Hepatocyte (in vitro differentiated cells): ENCODE results near the gene KCNK18. TPM values are rescaled to one million over a fixed set of nuclear protein-coding genes. Genes with fewer than 3 reads are reported as not detected.

ENCODE experiments used
- DNase-seq: peaks from one replicate; pipeline ENCODE4 v3.0.0-alpha.2; 2016; ENCODE audit warnings: low spot score
- H2AFZ ChIP-seq: fragments of 200-600 bp; sonication (generic); 2 replicates; pipeline ENCODE4 v1.6.0; 2016; ENCODE audit warnings: antibody characterized with exemption, mild to moderate bottlenecking
- H3K27ac ChIP-seq: fragments of 200-600 bp; sonication (generic); 2 replicates; pipeline ENCODE4 v1.5.1; 2016; ENCODE audit warnings: mild to moderate bottlenecking
- H3K27me3 ChIP-seq: fragments of 200-600 bp; sonication (generic); 2 replicates; pipeline ENCODE4 v1.6.1; 2016
- H3K36me3 ChIP-seq: fragments of 200-600 bp; sonication (generic); replicated peaks from 2 replicates; pipeline ENCODE4 v1.5.1; 2016; ENCODE audit warnings: low read depth; ENCODE audit not compliant: insufficient read depth
- H3K4me1 ChIP-seq: fragments of 200-600 bp; sonication (generic); 2 replicates; pipeline ENCODE4 v1.5.1; 2016; ENCODE audit warnings: mild to moderate bottlenecking, moderate library complexity; ENCODE audit not compliant: insufficient read depth
- H3K4me2 ChIP-seq: fragments of 200-600 bp; sonication (generic); 2 replicates; pipeline ENCODE4 v1.6.0; 2016
- H3K4me3 ChIP-seq: fragments of 200-600 bp; sonication (generic); 2 replicates; pipeline ENCODE4 v1.5.1; 2016; ENCODE audit warnings: mild to moderate bottlenecking
- H3K79me2 ChIP-seq: fragments of 200-600 bp; sonication (generic); 2 replicates; pipeline ENCODE4 v1.6.0; 2017; ENCODE audit warnings: mild to moderate bottlenecking
- H3K9me2 ChIP-seq: fragments of 200-600 bp; sonication (generic); replicated peaks from 2 replicates; pipeline ENCODE4 v1.6.0; 2017; ENCODE audit warnings: mild to moderate bottlenecking; ENCODE audit not compliant: insufficient read depth
- H3K9me3 ChIP-seq: fragments of 200-600 bp; sonication (generic); 2 replicates; pipeline ENCODE4 v1.5.1; 2016; ENCODE audit warnings: low read depth, mild to moderate bottlenecking
- H4K20me1 ChIP-seq: fragments of 200-600 bp; sonication (generic); 2 replicates; pipeline ENCODE4 v1.6.0; 2016; ENCODE audit warnings: mild to moderate bottlenecking; ENCODE audit not compliant: insufficient read depth, poor library complexity, severe bottlenecking
- EZH2 ChIP-seq: fragments of 200-600 bp; sonication (generic); IDR thresholded peaks from 2 replicates; pipeline ENCODE4 v1.6.1; 2016; ENCODE audit warnings: antibody characterized with exemption, mild to moderate bottlenecking, borderline replicate concordance
- EZH2phosphoT487 ChIP-seq: fragments of 200-600 bp; sonication (generic); IDR thresholded peaks from one replicate; pipeline ENCODE4 v1.6.1; 2018; ENCODE audit warnings: antibody characterized with exemption, mild to moderate bottlenecking, low read depth, moderate library complexity; ENCODE audit not compliant: unreplicated experiment, severe bottlenecking
- WGBS: methylation state at CpG from one replicate; pipeline ENCODE4 v1.1.6; 2016; ENCODE audit warnings: low lambda C conversion rate; ENCODE audit errors: missing lambda C conversion rate; 5-methylcytosine and 5-hydroxymethylcytosine counted together
- polyA plus RNA-seq: library from polyadenylated mRNA; unstranded; fragments of >200 nt; fragmentation: Nextera tagmentation; extraction: Ambion mirVana; gene quantifications from 2 replicates; pipeline ENCODE4 v1.2.1, GENCODE V29; 2016
- total RNA-seq: library from RNA; depleted of rRNA; stranded (reverse); fragments of >200 nt; gene quantifications from 2 replicates; pipeline ENCODE4 v1.2.3, GENCODE V29; 2014
- TF ChIP-seq, protein P1 (sequence below): fragments of 200-600 bp; sonication (generic); IDR thresholded peaks from 2 replicates; pipeline ENCODE4 v1.5.1; 2016; ENCODE audit warnings: antibody characterized with exemption, mild to moderate bottlenecking; ENCODE audit not compliant: poor library complexity

The KCNK18 gene
- total and polyA plus RNA-seq, 2 experiments from 2014 or later = not detected

DNA sequence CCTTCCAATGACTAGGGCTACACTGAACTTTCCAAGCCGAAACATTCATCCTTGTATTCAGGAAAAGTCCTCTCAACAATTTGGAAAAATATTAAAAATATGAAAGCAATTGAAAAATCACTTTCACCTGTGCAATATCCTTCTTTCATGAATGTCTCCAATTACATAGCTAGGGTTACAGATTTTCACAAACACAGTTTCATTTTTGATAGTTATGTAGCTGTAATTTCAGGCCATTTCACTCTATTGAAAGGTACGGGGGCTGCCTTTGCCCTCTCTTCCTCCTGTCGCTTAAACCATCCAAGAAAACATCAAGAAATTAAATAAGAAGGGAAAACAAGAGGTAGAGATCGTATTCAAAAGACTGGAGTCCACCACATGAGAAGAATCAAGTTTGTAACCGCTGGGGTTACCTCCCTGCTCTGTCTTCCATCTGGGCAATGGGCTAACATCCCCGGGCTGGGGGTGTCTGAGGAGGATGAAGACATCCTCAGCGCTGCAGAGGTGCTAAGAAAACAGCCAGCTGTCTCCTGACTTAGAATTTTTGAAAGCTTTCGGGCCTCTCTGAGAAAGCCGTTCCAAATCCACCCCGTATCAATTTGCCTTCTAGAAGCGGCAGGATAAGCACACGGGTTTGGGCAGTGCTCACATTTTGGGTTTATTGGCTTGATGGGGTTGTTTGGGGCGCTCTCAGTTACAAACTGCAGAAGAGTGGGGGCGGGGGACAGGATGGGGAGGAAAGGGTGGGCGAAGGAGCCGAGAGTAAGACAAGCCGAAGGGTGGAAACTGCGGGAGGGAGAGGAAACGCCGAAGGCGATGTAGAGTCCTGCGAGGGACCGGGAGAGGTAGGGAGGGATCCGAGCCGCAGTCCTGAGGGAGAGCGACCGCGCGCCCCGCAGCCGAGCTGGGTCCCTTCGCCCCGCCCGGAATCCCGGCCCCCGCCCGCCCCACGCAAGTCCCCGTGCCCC, 34.9 kb upstream of the KCNK18 start:
- no peak for DNase-seq
- Histone ChIP-seq H3K27ac (no peak overlapping the region), H2AFZ (peak overlapping the region; percentile 52), H3K27me3 (peaks cover 100% of the 10 kb centered on the region), H3K4me2 (peak overlapping the region; percentile 82), H3K4me3 (no peak overlapping the region), H3K4me1 (peaks cover 27% of the 10 kb centered on the region), H4K20me1 (no peaks in the 10 kb centered on the region), H3K9me3 (no peaks in the 10 kb centered on the region), H3K9me2 (no peaks in the 10 kb centered on the region), H3K36me3 (no peaks in the 10 kb centered on the region), H3K79me2 (no peaks in the 10 kb centered on the region)
- 9% methylated on average over 13 of the region's 39 CpGs for WGBS
- TF ChIP-seq, protein P1, sequence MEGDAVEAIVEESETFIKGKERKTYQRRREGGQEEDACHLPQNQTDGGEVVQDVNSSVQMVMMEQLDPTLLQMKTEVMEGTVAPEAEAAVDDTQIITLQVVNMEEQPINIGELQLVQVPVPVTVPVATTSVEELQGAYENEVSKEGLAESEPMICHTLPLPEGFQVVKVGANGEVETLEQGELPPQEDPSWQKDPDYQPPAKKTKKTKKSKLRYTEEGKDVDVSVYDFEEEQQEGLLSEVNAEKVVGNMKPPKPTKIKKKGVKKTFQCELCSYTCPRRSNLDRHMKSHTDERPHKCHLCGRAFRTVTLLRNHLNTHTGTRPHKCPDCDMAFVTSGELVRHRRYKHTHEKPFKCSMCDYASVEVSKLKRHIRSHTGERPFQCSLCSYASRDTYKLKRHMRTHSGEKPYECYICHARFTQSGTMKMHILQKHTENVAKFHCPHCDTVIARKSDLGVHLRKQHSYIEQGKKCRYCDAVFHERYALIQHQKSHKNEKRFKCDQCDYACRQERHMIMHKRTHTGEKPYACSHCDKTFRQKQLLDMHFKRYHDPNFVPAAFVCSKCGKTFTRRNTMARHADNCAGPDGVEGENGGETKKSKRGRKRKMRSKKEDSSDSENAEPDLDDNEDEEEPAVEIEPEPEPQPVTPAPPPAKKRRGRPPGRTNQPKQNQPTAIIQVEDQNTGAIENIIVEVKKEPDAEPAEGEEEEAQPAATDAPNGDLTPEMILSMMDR = no peak
- peak; percentile 89 for TF ChIP-seq EZH2phosphoT487
- TF ChIP-seq EZH2 = peak; percentile 53

DNA sequence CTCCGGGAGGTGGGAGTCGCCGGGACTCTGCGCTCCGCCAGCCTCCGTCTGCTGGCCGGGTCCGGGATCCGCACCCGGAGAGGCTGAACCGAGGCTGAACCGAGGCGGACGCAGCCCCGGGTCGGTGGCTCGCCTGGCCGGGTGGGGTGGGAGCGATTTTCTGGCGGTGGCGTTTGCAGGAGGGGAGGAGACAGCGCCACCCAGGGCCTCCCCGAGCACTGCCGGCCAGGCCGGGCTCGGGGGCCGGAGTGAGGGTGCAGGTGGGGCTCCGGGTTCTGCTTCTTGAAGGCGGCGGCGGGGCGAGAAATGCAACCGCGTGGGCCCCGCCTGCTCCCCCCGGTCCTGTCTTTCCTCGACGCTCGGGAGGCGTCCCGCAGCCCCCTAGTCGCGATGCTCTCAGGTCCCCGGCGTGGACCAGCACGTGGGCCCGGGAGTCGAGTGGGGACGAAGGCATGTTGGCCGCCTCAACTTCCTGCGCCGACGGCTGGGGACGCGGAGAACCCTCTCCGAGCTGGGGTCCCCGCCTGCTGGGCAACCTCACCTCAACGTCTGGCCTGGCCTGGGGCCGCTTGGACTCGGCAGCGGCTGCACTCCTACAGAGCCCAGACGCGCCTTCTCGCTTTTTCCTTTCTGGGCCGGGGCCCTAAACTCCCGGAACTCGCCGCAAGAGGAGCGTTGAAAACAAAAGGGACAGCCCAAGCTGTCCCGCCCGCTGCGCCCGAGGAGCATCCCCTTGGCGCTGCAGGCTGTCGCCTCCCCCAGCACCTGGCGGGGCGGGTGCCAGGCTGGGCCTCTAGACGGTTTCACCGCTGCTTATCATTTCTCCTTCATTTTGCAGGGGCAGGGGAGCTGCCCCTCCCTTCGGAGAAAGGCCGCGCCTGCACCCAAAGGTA, 34.0 kb upstream of the KCNK18 start:
- Histone ChIP-seq H4K20me1 (no peaks in the 10 kb centered on the region), H3K9me2 (no peaks in the 10 kb centered on the region), H3K36me3 (no peaks in the 10 kb centered on the region), H3K4me1 (peaks cover 33% of the 10 kb centered on the region), H3K4me3 (no peak overlapping the region), H3K9me3 (no peaks in the 10 kb centered on the region), H2AFZ (peak overlapping the region; percentile 52), H3K27me3 (peaks cover 100% of the 10 kb centered on the region), H3K4me2 (peak overlapping the region; percentile 82), H3K27ac (no peak overlapping the region), H3K79me2 (no peaks in the 10 kb centered on the region)
- 2% methylated on average over 59 of the region's 82 CpGs for WGBS
- DNase-seq = peak; percentile 41
- TF ChIP-seq EZH2phosphoT487 (peak; percentile 85), EZH2 (peak; percentile 99)
- TF ChIP-seq, protein P1 = peak; percentile 31

GRCh38 chr10:117163954-117164548, 33.2 kb upstream of the KCNK18 start:
- peaks cover 33% of the 10 kb centered on the region for H3K4me1 ChIP-seq
- no peak overlapping the region for H3K4me3 ChIP-seq
- no peaks in the 10 kb centered on the region for H3K9me3 ChIP-seq
- H3K36me3 ChIP-seq = no peaks in the 10 kb centered on the region
- no peak overlapping the region for H3K27ac ChIP-seq
- peak overlapping the region; percentile 82 for H3K4me2 ChIP-seq
- no peaks in the 10 kb centered on the region for H4K20me1 ChIP-seq
- WGBS = 10% methylated on average over 16 of the region's 16 CpGs
- H3K27me3 ChIP-seq = peaks cover 98% of the 10 kb centered on the region
- no peaks in the 10 kb centered on the region for H3K9me2 ChIP-seq
- DNase-seq = no peak
- peak overlapping the region; percentile 52 for H2AFZ ChIP-seq
- H3K79me2 ChIP-seq = no peaks in the 10 kb centered on the region
- peak; percentile 13 for TF ChIP-seq EZH2phosphoT487
- peak; percentile 52 for TF ChIP-seq EZH2
- TF ChIP-seq, protein P1 = no peak
